NCI-H128 (cell line): Measurements from ENCODE around the gene RFWD3.
"Not testable (repeated sequence)": the region's sequence is repeated elsewhere in the genome, so short reads cannot be mapped to it uniquely, and the experiment has no call there.

Source experiments
- DNase-seq: peaks from one replicate; lab custom pipeline; 2025; ENCODE audit not compliant: unreplicated experiment; lab: John Stamatoyannopoulos, UW

Gene RFWD3, protein sequence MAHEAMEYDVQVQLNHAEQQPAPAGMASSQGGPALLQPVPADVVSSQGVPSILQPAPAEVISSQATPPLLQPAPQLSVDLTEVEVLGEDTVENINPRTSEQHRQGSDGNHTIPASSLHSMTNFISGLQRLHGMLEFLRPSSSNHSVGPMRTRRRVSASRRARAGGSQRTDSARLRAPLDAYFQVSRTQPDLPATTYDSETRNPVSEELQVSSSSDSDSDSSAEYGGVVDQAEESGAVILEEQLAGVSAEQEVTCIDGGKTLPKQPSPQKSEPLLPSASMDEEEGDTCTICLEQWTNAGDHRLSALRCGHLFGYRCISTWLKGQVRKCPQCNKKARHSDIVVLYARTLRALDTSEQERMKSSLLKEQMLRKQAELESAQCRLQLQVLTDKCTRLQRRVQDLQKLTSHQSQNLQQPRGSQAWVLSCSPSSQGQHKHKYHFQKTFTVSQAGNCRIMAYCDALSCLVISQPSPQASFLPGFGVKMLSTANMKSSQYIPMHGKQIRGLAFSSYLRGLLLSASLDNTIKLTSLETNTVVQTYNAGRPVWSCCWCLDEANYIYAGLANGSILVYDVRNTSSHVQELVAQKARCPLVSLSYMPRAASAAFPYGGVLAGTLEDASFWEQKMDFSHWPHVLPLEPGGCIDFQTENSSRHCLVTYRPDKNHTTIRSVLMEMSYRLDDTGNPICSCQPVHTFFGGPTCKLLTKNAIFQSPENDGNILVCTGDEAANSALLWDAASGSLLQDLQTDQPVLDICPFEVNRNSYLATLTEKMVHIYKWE

DNA sequence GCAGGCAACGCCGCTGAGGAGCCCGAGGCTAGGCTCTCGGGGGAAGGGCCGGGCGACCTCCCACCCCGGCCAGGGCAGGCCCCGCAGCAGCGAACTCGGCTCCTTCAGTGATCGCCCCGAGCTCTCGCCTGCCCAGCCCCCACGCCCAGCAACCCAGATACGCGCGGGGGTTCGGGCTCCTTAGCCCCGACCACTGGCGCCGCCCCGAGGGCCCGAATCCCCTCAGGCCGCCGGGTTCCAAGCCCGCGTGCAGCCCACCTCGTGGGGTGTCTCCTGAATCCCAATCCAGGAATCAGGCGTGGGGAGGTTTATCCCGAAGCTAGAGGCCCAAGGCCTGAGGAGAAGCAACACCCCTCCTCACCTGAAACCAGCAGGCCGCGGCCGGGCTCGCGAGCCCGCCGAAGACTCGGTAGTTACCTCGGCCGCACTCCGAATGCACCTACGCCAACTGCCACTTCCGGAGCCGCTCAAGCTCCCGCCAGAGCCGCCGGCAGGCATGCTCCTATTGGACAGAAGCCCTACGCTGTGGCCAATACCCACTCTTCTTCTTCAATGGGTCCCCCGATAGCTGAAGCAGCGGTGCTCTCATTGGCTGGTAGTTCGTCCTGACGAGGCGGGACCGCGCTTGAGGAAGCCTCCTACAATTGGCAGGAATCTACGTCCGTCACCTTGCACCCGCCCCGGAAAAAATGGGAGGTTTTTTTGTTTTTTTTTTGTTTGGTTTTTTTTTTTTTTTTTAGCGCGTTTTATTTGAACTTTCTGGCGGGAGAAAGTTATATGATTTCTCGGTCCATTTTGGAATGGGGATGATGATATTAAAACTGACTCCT, at the start of gene RFWD3:
Gene RFWD3 (minus strand): TSS at position 453 of the 830 bp plus-strand sequence. CDS start 5,428 bp downstream, outside the sequence.
- DNase-seq, result peak; percentile 86

DNA sequence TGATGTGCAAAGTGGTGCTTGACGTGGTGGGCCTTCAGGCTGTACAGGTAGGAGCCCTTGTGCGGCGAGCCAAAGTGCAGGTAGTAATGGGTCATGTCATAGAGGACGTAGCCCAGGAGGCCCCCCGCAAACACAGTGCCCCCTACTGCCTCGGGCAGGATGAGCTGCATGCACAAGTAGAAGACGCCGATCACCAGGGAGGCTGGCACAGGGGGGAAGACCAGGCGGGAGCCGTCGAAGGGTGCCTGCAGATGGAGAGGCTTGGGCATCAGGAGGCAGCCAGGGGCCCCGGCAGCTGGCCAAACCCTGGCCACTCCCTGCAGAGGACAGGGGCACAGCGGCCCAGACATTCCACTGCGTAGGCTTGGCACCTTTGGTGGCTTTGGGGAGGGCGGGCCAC, 49.7 kb upstream of the RFWD3 start:
- no peak for DNase-seq

DNA sequence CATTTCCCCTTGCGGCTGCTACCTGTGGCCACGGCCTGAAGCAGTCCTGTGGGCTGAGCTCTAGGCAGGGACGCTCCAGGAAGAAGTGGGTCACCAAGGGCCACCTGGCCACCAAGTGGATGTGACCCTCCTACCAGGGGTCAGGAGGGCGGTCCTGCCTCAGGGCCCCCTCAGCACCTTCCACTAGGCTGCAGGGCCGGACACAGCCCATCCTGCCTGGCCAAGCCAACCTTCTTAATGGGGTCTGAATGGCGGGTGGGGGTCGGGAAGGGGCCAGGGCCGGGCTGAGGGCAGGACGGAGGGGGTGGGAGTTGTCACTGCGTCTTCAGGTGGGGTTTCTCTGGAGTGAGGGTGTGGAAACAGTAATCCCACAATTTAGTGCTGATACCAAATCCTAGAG, 47.2 kb upstream of the RFWD3 start:
- DNase-seq, result no peak

DNA sequence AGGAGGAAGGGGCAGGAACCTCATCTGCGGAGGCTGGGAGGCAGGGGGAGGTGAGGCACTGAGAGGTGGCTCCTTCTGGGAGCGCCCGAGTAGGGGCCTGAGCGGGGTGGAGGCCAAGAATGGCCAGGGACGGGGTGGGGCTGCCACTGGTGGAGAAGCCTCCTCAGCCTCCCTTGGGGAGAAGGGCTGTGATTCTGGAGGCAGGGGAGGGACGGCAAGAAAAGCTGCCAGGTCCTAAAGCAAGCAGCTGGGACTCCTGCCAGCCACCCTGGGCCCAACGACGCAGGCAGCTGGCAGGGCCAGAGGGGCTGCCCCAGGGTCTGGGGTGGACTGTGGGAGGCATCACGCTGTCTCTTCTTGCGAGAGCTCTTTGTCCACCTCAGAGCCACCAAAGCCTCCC, 46.6 kb upstream of the RFWD3 start:
- no peak for DNase-seq

DNA sequence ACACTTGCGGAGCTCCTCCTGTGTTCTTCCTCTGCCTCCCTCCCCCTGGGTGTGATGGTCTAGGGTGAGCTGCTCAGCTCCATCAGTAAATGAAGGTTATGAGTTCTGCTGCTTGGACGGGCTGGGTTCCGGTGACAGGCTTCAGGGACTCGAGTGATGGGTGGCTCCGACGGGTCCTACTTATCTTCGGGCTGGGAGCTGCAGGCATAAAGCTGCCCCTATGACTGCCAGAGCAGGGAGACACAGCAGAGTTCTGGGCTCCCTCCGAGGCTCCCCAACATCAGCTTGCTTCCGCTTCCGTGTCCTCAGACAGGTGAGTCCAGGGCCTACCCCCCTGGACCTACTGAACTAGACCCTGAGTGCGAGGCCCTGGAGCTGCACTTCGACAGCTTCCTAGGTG, 45.3 kb upstream of the RFWD3 start:
- no peak for DNase-seq

DNA sequence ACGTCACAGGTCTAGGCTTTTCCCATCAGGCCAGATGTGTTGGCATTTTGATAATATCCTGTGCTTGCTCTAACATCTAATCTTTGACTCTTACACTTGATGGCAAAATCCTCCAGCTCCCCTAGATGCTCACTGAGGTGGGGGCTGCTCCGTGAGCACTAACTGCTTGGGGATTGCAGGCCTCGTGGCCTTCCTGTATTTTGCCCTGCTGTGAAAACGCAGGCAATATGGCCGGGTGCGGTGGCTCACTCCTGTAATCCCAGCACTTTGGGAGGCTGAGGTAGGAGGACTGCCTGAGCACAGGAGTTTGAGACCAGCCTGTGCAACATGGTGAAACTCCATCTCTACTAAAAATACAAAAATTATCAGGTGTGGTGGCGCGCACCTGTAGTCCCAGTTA, 43.7 kb upstream of the RFWD3 start:
- no peak for DNase-seq

DNA sequence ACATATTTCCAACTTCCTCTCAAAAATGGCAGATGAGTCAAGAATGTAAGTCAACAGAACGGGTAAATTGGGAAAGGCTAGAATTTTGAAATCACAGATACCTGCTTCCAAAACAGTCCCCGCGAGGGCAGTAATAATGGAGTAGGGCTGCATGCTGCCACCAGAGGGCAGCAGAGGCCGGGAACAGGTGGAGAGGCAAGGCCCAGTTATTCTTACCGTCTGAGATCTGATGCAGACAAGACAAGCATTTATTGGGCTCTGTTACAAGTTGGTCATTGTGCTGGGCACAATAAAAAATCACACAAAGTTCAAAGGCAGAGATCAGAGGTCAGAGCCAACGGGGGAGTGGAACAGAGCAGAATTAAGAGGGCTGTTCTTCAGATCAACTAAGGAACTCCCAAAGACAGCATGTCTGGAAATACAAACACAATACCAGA, 42.8 kb upstream of the RFWD3 start:
- DNase-seq, result peak; percentile 49

DNA sequence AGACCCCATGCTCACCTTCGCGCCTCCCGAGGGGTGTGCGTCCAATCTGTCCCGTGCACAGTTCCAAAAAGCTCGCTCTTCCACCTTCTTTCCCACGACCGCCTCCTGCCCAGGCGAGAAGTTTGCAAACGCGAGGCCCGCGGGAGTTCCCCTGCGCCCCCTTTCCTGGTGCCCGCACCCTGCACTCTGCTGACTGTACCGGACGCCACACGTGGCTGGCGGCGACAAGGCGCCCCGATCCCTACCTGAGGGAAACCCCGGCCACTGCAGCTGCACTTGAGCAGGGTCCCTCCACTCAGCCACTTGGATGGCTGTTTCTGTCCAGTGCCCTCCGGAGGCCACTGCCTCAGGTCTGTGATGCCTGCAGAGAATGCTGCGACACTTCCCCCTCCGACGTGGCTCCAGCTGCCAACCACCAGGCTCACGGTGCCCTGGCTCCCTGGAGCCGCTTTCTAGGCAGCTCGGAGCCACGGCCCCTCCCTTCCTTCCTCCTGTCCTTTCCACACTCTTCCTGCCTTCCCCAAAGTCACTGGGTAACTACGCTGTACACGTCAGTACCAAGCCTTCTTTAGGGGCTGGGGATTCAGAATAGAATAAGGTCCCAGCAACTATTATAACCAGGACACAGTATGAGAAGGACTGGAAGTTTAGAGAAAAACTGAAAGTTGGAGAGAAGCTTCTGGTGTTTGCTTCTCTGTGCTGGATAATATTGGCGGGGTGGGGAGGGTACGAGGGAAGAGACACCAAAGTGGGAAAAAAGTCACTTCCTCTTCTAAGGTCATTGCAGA, 34.0 kb upstream of the RFWD3 start, which contains the start of gene MLKL:
Gene MLKL (minus strand): TSS at position 425 of the 788 bp plus-strand sequence. CDS start 5,105 bp downstream, outside the sequence.
- DNase-seq, result no peak

DNA sequence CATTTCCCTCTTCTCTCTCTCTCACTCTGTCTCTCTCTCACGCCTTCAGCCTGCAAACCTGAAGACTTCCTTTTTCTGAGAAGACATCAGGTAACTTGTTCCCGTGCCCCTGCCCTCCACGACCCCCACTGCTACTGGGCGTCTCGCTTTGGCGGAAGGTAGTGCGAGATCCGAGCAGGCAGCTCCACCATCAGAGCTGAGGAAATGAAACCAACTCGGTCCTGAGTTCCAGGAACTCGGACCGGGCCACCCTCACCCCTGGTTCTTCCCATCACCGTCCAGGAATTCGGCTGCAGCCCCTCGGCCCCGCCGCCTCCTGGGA, 33.4 kb upstream of the RFWD3 start:
- no peak for DNase-seq

DNA sequence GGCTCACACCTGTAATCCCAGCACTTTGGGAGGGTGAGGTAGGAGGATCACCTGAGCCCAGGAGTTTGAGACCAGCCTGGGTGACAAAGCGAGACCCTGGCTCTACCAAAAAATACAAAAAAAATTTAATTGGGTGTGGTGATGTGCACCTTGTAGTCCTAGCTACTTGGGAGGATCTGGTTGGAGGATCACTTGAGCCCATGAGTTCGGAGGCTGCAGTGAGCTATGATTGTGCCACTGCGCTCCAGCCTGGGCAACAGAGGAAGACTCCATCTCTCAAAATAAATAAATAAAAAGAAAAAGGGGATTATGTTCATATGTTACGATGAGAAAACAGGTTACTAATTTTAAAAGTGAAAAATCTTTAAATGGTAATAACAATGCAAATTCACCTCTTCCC, 33.0 kb upstream of the RFWD3 start:
- DNase-seq, result no peak

DNA sequence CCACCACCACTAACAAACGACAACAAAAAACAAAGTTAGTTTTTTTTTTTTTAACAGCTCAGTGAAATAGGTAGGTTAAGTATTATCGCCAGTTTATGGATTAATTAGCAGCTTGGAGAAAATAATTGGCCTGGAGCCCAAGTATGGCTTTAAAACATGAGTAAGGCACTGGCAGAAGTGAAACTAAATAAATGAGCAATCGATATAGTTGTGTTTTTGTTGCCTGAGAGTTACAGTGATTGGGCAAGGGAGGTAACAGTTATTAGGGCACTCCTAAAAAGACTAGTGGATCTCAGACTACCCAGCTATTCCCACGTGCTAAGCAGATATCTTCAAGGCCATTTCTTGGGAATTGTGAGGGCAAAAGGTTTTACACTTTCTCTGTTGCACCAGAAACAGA, 31.5 kb upstream of the RFWD3 start:
- DNase-seq, result no peak

DNA sequence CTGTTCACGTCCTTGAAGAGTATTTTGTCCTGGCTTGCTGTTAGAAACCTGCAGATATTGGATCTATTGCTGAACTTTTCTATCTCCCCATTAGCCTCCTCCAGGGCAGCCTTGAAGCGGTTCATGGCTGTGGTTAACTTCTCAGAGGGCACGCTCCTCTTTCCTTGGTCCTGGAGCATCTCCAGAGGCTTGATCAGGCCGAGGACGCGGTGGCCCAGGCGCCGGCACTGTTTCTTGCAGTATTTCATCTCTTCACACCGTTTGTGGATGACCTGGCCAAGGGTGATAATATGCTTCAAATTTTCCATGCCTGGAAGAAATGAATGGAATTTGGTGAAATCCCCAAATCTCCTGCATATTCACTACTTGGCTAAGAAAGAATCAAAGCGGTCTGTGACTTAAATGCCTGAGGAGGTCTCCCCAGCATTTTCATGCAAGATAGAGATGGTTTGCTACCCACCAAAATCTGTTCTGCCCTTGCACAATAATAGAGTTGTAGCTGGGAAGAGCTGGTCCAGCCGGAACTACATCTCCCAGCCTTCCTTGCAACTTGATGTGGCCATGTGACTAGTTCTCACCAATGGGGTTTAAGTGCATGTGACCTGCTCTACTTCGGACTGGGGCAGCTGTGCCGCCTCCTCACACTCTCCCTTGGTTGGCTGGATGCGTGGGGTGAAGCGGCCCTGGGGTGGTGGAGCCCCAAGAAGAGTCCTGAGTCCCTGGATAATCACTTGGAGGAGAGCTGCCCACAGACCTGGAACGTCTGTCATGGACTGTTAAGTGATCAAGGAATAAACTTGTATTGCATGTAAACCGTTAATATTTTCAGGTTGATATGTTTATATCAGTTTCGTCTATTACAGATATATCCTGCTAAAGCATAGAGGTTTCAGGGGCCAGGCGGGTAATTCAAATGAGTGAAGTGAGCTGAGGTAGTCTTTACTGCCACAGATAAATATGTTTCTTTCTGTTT, 29.1 kb upstream of the RFWD3 start:
- no peak for DNase-seq

DNA sequence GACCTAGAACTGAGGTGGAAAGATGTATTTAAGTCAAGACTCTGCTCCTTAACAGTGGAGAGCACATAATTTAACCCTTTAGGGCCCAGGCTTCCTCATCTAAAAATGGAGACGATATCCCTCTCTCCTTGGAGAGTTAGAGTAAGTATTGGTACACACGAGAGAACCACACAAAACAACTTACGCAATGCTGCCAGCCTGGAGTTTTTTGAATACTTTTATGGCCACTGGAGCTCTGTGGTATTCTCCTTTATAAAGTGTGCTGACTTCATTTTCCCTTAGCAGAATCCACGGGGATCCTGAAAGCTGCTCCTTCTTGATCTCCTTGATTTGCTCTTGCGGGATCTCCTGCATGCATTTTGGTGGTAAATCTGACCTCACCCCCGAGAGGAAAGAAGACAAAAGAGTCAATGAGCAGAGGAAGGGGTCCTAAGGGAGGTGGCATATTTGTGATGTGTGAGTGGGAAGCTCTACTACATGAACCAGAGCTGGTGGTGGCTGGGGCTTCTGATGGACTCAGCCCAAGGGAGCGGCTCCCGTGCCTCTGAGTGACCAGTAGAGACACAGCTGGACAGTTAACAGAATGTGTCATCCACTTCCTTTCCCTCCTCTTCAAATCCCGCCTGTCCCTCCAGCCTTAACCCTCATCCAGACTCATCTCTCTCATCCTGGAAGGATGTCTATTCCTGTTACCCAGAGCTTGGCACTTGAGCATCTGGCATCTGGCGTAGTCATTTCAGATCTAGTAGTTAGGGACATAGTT, 24.6 kb upstream of the RFWD3 start:
- DNase-seq, result no peak

DNA sequence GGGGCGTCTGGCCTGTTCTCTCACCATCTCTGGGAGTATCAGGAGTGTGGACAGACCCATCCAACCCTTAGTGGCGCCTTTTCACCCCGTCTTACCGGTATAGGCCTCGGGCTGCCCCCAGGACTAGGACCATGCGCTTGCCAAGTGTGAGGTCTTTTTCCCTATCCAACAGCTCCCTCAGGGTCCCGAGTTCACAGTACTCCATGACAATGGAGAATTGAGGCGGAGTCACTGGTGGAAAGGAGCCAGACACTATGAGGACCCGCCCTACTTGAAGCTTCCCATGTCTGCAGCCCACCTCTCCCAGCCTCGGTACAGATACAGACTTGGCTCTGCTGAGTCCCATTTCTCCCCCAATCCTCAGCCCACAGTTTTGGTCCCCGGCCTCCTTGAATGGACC, 15.9 kb upstream of the RFWD3 start:
- no peak for DNase-seq

DNA sequence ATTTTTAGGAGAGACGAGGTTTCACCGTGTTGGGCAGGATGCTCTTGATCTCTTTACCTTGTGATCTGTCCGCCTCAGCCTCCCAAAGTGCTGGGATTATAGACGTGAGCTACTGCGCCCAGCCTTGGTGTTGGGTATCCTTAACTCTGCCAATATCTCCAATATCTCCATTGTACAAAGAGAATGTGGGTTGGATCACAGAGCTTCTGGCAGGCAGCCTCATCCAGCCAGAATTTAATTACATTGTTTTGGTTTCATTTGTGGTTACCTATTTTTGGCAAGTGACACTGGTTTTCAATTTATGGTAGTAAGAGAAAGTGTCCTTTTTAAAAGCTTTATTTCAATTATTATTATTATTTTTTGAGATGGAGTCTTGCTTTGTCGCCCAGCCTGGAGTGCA, 14.0 kb upstream of the RFWD3 start:
- no peak for DNase-seq

DNA sequence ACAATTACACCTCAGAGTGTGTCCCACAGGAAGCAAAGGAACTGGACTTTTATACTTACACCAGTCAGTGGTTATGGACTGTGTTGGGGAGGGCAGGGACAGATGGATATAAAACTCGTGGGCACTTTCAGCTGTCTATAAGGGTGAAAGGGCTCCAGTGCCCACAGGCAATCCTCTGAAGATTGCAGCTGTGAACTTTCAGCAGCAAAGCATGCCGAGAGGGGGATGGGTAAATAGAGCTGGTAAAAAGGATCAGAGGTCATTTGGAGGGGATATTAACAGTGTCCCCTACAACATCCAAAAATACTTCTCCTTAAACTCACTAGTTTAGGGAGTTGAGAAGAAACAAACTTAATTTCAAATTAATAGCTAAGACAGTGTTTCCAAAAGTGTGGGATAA, 13.3 kb upstream of the RFWD3 start:
- no peak for DNase-seq

DNA sequence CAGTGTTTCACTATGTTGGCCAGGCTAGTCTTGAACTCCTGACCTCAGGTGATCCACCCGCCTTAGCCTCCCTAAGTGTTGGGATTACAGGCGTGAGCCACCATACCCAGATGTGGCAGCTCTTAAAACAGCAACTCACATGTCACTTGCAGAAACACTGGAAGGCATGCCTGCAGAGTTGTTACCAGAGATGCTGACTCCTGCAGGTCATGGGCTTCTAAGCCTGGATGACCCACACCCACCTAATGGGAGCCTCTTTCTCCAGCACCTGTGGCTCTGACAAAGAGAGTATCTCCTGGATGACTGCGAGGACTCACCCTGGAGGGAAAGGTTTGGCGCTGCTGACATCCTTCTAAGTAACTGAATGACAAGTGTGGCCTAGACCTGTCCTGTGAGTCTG, 11.2 kb upstream of the RFWD3 start:
- no peak for DNase-seq

DNA sequence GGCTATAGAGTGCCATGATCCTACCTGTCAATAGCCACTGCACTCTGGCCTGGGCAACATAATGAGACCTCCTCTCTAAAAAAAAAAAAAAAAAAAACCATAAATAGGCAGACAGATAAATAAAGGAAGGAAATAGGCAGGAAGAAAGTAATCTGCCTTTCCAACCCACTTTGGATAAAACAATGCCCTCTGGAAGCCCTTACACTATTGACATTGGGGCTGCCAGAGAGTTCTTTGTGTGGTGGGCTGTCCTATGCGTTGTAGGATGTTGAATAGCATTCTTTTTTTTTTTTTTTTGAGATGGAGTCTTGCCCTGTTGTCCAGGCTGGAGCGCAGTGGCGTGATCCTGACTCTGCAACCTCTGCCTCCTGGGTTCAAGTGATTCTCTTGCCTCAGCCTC, 7.2 kb upstream of the RFWD3 start:
- no peak for DNase-seq

DNA sequence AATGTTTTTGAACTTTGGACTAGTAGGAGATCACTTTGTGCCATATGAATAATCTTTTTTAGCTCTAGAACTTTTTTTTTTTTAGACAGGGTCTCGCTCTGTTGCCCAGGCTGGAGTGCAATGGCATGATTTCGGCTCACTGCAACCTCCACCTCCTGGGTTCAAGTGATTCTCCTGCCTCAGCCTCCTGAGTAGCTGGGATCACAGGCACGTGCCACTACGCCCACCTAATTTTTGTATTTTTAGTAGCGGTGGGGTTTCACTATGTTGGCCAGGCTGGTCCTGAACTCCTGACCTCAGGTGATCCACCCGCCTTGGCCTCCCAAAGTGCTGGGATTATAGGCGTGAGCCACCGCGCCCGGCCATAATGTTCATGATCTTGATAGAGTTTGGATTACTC, 2.2 kb upstream of the RFWD3 start:
- DNase-seq, result not testable (repeated sequence)
